HFF-Myc (cell line): ENCODE measurements around the gene PXK.

Experiments
- DNase-seq: peaks from one replicate; pipeline ENCODE4 v3.0.0-alpha.2; 2011; ENCODE audit warnings: low read depth; ENCODE audit errors: extremely low read depth
- H3K4me3 ChIP-seq: replicated peaks from 2 replicates; pipeline ENCODE4 v1.5.1; 2011; ENCODE audit warnings: low read depth, mild to moderate bottlenecking, control low read depth, low read length
- TF ChIP-seq, protein P1 (sequence below): IDR thresholded peaks from 2 replicates; pipeline ENCODE4 v1.5.1; 2012; ENCODE audit warnings: mild to moderate bottlenecking, low read depth, low read length, control low read depth; ENCODE audit errors: missing control alignments

The PXK gene

DNA sequence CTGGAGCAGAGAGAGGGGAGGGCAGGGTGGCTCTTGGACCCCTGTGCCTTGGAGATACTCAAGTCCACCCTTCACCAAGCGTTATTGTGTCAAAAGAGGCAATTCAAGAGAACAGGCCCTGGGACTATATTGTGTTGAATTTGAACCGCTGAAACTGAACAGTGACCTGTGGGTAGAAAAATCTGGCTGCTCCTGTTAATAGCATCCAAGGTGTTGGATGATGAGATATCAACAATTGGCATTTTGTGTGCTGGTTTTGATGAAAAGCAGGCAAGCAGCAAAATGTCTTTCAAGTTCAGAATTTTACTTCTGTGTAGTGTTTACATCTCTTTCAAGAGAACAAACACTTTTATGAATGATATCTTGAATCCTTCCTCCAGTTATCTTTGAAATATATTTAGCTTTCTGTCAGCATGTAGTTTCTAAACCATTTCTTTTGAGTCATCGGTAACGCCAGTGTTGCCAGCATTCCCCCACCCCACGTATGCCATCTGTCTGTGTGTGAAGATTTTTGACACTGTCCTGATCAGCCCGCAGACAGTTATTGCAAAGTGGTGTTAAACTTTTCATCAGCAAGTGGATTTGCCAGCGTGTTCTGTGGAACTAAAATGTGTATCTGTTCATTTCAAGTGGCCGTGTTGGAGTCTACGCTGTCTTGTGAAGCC lies 66.1 kb downstream of the PXK start:
- no peak overlapping the region for H3K4me3 ChIP-seq
- TF ChIP-seq, protein P1, sequence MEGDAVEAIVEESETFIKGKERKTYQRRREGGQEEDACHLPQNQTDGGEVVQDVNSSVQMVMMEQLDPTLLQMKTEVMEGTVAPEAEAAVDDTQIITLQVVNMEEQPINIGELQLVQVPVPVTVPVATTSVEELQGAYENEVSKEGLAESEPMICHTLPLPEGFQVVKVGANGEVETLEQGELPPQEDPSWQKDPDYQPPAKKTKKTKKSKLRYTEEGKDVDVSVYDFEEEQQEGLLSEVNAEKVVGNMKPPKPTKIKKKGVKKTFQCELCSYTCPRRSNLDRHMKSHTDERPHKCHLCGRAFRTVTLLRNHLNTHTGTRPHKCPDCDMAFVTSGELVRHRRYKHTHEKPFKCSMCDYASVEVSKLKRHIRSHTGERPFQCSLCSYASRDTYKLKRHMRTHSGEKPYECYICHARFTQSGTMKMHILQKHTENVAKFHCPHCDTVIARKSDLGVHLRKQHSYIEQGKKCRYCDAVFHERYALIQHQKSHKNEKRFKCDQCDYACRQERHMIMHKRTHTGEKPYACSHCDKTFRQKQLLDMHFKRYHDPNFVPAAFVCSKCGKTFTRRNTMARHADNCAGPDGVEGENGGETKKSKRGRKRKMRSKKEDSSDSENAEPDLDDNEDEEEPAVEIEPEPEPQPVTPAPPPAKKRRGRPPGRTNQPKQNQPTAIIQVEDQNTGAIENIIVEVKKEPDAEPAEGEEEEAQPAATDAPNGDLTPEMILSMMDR = no peak
- no peak for DNase-seq

DNA sequence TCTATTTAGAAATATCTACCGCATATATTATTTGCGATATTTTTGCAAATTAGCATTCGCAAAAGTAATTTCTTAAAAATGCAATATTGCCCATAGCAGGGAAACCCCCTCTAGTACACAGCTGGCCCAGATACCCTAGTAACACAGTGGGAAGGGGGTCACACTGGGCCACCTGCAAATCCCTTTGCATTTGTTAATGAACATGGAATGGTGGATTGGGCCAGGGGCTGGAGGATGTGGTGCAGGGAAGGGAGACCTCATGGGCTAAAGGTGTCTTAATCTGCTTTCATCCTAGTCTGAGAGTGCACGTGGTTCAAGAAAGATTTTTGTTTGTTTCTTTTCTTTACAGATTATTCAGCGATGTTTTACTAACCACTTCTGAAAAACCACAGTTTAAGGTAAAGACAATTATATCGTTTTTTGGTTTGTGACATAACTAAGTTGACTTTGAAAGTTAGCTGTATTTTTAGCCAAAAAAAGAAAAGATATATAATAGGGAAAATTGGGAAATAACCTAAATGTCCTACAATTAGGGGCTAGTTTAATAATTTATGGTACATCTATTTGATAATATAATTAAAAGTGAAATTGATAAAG lies 70.9 kb downstream of the PXK start:
- no peak for DNase-seq
- H3K4me3 ChIP-seq = no peak overlapping the region
- TF ChIP-seq, protein P1 = no peak

DNA sequence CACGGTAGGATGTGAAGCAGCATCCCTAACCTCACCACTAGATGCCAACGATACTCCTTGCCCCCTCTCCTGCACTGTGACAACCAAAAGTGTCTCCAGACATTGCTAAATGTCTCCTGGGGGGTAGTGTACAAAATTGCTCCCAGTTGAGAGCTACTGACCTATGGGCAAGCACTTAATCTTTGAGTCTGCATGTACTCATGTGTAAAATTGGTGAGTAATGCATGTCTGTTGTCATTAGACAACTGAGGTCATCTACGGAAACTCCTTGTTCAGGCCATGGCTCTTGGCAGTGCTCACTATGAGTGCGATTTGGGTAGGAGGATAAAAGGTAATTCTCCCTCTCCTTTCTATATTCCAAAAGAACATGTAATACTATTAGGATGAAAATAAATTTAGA lies 71.7 kb downstream of the PXK start:
- no peak overlapping the region for H3K4me3 ChIP-seq
- TF ChIP-seq, protein P1 = no peak
- DNase-seq = no peak

DNA sequence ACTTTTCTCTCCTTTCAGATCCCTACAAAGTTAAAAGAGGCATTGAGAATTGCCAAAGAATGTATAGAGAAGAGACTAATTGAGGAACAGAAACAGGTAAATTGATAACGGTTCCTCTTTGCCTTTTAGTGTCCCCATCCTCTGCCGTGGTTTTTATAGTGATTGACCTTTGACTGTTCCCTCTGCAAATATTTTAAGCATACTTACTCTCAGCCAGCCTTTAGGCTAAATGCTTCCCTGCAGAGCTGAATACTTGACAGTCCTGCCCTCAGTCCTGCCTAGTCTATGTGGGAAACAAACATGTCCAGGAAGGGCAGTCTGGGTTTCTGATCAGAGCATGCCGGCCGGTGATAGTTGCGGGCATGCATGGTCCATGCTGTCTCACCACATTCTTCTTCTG lies 76.2 kb downstream of the PXK start:
- no peak for DNase-seq

DNA sequence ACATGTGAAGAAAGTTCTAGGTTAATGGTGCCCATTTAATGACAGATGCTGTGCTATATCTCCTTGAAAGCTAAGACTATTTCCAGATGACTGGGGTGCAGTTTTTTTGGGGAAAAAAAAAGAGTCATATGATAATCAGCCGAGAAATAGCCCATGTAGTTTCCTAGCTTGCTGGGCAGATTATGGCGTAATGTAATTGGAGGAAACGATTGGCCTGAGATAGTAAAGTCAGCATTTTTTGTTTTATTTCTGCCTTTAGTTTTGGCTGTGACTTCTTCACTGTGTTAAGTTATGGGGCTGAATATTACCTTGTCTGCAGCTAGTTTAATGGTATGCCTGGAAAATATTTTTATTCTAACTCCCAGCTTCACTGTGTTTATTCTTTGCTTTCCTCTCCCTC lies 77.0 kb downstream of the PXK start:
- TF ChIP-seq, protein P1 = no peak
- no peak for DNase-seq
- H3K4me3 ChIP-seq = no peak overlapping the region

More for the DNA sequence above, 76.2 kb downstream of the PXK start:
- no peak overlapping the region for H3K4me3 ChIP-seq
- TF ChIP-seq, protein P1 = no peak

DNA sequence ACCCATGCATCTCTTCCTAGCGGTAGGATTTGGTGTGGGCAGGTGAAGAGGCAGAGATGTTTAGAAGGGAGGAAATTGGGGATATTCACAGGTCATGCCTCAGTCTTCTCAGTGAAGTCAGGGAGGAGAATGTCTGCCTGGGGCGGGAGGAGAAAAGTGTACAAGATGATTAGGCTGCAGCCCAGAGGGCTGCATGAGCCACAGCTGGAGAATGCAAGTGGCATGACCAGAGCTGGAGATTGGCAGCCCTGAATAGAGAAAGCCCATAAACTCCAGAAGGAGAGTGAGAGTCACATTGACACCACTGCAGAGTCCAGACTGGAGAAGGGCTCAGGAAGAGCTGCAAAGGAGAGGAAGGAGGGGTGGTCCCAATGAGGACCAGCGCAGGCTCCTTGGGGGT lies 78.3 kb downstream of the PXK start:
- DNase-seq = no peak
- H3K4me3 ChIP-seq = no peak overlapping the region
- TF ChIP-seq, protein P1 = no peak
